ENCODE measurements around the gene IL1R2.

IL1R2 gene

DNA sequence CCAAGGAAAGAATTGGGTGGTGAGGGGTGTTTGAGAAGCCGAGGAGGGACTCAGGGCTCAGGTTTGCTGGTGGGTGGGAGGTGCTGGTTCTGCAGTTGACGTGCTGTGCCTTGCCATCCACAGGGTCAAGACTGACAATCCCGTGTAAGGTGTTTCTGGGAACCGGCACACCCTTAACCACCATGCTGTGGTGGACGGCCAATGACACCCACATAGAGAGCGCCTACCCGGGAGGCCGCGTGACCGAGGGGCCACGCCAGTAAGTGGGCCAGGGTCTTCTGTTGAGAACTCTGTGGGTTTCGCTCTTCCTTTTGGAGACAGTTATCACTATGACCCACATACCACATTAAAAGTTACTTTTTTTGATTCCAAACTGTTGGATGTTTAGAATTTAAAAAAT is 32.6 kb downstream of the IL1R2 start:
- no peak for DNase-seq

DNA sequence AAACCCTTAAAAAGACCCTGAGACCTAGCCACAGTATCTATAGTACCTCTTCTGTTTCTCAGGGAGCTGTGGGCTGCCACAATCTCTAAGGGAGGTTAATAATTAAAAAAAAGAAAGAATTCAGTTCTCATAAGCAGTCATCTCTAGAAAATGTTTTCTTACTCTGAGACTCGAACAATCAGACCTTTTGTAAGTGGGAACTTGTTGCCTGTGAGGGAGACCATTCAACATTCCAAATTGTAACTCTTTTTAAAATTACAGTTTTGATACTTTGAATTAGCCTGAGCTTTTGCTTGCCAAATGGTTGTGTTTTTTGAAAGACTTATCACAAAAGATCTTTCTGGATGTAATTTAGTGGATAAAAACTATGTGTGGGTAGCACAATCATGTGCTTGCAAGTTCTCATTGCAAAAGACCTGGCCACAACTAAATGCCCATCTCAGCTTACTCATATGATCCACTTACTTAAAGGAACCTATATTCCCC is 33.3 kb downstream of the IL1R2 start:
- DNase-seq = no peak

DNA sequence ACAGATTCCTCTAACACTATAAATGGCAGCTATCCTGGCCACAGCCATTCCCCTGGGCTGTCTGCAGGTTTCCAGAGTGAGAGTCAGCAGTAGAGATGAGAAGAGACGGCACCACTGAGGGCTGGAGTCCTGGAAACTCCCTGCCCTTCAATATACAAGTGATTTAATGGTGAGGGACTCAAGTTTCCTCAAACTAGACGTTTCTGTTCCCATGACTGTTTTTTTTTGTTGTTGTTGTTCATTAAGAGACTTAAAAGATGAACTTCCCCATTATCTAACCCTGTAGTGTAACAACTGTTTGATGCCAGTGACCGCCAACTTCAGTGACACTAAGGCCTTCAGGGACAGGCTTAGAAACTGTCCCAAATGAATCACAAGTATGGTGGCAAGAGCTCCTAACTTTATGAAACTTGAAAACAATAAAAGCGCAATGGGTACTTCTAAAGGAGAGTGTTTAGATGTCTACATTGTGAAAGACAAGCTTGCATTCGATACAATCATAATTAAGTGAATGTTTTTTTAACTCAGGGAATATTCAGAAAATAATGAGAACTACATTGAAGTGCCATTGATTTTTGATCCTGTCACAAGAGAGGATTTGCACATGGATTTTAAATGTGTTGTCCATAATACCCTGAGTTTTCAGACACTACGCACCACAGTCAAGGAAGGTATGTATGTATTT is 34.0 kb downstream of the IL1R2 start:
- no peak for DNase-seq

DNA sequence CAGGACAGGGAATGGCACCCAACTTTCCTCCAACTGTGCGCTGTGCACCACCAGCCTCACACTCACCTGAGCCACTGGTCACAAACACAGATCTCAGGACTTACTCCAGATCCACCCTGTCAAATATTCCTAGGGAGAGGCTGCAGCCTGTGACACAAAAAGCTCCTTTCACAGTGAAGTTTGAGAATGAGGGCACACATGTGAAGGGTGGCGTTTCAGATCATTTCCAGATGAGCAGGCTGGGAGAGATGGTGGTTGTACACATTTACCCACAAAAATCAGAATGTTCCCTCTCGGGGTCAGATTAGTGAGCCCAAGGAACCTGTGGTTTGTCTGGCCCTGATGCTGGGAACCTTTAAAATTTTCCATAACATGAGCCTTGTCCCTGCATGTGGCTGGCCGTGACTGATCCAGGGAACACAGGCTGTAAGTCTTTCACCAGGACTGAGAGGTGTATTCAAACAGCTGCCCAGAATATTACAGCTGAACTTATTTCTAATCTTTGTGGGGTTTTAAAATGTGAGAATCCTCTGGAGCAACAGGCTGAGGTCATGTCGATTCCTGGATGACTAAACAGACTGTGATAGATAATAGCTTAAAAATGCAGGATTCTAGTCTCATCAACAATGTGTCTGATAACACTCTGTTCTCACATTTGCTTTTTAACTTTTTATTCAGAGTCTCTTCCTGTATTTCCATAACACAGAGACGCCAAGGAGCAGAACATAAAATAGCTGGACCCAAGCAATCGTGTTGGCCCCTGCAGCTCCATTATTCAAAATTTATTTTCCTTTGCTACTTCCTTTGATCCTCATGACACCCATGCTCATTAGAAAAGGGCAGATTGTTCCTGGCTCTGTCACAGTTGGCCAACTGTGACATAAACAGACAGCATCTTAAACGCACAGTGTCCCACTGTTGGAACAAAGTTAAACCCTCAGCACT is 35.5 kb downstream of the IL1R2 start:
- peak; percentile 46 for DNase-seq

- DNase-seq = no peak
Observed at GRCh38 chr2:102028470-102028869, 36.7 kb downstream of the IL1R2 start.

GRCh38 chr2:102029405-102029804 is 37.6 kb downstream of the IL1R2 start:
- no peak for DNase-seq

GRCh38 chr2:102029952-102030351 is 38.2 kb downstream of the IL1R2 start:
- DNase-seq = no peak

GRCh38 chr2:102030502-102030854 is 38.7 kb downstream of the IL1R2 start:
- no peak for DNase-seq

DNA sequence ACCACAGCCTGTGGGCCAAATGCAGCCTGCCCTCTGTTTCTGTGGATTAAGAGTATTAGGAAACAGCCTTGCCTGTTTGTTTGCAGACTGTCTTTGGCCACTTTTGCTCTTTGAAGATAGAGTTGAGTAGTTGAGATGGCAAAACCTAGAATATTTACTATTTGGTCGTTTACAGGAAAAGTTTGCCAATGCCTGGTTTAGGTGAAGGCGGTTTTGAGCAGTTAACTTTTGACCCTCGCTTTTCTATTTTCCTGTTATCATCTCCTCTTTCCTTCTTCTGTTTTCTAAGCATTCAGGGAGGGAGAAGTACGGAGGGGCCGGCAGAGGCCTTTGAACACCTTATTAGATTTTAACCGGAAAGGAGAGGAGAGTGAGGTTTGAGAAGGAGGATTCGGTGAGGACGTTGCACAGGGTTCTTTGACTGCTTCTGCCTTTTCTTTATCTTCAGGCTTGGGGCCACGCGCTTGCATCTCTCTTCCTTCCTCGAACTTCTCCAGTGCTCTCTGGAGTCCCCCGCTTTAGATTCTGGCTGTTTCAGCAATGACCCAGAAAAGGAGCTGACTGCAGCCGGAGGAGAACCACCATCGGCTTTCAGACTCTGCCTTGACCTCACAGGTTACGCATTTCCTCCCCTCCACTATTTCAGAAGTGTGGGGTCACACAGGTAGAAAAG is 39.2 kb downstream of the IL1R2 start:
- DNase-seq = no peak

- DNase-seq = no peak
Observed at GRCh38 chr2:102032368-102033030, 40.7 kb downstream of the IL1R2 start.

DNA sequence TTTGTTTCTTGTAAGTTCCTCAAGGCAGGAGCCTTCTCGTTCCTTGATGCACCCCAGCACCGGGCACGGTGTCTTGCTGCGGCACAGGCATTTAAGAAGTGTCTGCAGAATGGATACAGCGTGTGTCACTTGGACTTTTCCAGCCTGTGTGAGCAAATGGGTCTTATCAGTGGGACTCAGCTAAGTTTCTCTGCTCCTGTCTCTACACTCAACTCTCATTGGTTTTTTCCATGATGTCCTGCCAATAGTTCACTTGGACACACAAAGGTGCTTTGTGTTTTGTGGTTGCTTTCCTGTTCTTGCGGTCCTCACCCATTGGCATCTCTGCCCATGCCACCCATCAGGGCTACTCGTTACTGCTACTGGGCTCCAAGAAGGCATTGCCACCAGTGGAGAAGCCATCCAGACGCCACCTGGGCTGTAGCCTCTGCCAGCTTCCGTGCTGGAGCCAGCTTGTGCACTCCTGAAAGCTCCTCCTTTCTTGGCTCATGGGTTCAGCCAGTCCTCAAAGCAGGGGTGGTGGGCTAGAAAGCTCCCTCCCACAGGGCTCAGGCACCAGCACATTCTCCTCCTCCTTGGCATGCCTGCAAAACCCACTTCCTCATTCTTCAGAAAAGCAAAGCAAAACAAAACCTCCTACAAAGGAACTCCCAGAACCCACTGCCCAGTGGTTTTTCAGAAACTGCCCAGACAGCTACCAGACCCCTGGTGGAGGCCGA is 41.4 kb downstream of the IL1R2 start:
- DNase-seq = peak; percentile 78

- DNase-seq = no peak
Observed at GRCh38 chr2:102033750-102034682, 42.3 kb downstream of the IL1R2 start.

GRCh38 chr2:102034683-102035548 is 43.2 kb downstream of the IL1R2 start:
- DNase-seq = no peak

DNA sequence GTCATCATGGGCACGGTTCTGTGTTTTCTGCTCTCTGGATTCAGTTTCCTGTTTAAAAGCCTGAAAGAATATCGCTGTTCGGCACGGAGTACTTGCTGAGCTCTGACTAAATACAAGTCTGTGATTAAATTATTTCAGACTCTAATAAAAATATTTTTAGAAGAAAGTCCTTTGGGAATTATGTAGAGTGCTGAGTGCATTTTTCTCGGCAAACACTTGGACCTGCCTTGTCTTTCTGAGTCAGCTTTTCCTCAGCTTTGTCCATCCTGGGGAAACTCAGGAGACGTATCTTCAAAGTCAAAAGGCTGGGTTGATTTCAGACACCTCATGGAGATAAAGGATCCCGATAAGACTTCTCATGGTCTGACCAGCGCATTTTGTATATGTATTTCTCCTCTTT is 45.9 kb downstream of the IL1R2 start:
- no peak for DNase-seq

- DNase-seq = no peak
Observed at GRCh38 chr2:102040229-102040628, 48.5 kb downstream of the IL1R2 start.

- no peak for DNase-seq
Observed at GRCh38 chr2:102041351-102041750, 49.6 kb downstream of the IL1R2 start.

DNA sequence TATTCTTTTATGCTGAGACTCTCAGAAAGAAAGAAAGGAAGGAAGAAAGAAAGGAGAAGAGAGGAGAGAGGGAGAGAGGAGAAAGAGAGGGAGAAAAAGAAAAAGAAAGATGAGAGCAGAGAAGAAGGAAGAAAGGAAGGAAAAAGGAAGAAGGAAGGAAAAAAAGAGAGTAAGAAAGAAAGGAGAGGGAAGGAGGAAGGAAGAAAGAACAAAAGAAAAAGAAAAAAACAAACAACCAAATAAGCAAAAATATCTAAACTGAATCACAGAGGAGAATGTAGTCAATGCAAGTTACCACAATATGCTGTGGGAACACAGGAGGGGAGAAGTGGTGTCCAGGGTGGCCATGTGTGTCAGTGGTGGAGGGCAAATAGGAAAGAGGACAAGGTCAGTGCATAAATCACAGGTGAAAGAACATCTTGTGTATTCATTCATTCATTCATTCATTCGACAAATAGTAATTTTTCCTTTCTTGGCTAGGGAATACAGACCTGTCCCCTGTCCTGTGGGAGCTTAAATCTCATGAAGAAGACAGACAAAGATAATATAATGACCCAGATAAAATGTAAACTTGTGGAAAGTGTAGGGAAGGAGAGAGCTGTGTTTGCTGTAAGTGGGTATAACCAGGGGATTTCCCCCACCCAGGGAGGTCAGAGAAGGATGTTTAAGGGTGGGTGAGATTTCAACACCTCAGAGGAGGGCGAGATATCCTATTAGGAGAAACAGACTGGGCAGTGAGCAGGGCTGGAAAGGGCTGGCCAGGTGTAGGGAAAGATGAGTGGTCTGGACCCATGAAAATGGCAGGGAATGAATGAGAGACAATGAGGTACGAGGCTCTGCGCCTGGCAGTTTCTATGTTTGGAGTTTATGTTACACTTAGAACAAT is 50.7 kb downstream of the IL1R2 start:
- no peak for DNase-seq

GRCh38 chr2:102043560-102043959 is 51.8 kb downstream of the IL1R2 start:
- DNase-seq = no peak
